HG03108 (cell line): ENCODE results near the gene COX7A2L.
"Not testable (repeated sequence)": the region's sequence is repeated elsewhere in the genome, so short reads cannot be mapped to it uniquely, and the experiment has no call there.

Source experiments
- ATAC-seq: cut with Tn5 transposase; IDR thresholded peaks from one replicate; pipeline ENCODE4 v1.9.1; 2021; ENCODE audit warnings: moderate library complexity; ENCODE audit not compliant: unreplicated experiment

Gene COX7A2L

DNA sequence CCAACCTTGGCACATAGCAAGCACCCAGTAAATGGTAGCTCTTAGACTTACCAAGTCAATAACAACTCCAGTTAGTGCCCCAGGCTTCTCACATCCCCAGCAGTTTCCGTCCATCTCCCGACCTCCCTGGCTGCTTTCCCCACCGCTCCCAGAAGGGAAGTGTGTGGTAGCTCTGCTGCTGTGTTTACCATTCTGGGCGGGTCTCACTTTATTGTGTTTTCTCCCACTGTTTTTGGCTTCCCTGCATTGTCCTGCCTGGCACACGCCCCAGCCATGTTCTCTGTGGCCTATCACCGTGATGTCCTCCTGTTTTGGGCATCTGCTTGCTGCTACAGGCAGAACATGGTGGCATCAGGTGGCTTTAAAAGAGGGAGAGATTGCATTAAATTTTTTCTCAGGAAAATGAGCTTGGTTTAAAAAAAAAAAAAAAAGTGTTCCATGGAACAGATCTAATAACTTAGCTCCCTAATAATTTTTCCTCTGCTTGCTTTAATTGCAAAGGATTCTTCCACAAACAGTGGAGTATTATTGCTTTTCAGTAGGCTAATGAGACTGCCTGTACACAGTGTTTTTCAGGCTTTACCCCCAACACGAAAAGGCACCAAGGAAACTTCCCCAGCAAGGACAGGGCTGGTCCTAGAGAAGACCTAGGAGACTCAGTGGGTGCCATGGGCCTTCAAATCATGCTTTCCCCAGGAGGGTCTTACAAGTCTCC lies 8.0 kb upstream of the COX7A2L start:
- ATAC-seq, result no peak

DNA sequence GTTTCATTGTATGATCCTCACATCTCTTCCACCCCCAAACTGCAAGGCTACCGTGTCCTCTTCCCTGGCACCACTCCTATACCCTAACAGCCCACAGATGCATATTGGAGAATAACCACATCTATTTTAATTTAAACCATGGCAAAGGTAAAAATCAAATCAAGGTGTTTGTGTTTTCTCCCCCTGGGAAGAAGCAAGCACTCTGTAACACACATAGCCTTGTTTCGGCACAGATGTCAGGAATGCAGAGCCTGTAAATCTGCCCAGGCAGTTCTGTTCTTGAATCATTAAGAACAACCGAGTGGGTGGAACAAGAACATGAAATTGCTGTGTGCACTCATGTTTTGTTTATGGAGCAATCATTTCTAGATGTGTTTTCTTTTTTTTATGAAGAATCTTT lies 6.8 kb upstream of the COX7A2L start:
- no peak for ATAC-seq

DNA sequence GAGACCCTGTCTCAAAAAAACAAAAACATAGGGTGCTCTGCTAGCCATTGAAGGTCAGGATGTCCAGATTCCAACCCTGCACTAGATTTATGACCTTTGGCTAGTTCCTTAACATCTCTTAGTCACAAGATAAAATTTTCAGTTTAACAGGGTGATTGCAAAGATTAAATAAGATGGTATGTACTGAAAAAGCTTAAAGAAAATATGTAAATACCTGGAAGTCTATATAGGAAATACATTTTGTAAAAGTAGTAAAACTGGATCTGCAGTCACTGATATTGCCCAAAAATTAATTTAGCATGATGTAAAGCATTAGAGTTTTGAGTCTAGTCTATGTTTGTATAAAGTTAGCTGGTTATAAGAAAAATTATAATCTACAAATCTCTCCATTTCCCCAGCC lies 5.4 kb upstream of the COX7A2L start:
- ATAC-seq, result no peak

DNA sequence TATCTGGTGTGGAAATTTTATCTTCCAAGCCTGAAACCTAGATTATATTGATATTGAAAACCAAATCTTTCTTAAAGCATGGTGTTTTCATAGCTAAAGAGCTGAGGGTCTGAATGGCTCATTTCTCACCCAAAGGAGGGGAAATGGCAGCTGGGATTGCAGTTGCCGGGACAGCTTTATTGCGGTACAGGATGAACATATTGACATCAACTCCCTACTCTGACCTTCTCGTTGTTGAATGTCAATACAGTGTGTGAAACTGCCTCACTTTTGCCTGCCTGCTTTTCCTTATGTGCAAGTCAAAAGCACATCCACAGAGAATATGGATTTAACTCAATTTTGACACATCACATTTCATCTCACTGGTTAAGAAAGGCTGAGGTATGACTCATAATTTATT lies 3.6 kb upstream of the COX7A2L start:
- ATAC-seq, result no peak

DNA sequence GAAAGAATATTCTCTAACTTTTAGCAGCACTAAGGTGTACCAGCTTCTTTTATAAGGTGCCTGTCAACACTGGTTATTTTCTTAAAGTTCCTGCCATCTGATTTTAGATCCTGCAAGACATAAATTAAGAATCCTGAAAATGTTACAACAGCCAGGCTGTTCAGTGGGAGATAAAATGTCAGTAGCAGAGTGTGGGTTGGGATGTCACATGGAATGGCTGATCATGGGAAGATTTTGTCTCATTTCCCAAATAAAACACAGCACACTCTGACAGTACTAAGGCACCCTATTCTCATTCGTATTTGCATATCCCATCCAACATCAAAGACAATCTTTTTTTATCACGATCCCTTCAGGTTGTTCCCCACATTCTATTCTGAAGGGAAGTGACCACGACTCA lies 2.4 kb upstream of the COX7A2L start:
- ATAC-seq, result no peak

DNA sequence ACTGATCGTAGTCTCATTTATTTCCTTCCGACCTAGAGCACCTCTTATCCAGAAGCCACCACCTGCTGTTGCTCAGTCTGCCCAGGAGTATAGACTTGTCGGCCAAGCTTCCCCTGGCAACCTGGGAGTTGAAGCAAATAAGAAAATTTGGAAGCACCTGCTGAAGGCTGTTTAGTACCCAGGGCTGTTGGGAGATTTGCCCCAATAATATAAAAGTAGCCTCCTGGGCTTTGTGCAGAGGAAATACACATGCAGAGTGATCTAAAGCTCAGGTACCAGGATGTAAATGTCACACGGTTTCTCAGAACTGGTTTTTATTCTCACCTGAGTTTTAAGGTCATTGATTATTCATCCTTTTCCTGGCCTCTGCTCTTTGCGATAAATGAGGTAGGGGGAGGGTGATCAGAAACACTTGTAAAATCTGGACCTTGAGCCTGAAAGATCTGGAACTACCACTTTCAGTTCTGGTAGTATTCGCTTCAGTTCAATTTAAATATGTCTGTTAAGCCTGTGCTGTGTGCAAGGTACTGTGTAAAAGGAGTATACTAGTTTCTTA lies 789 bp upstream of the COX7A2L start:
- ATAC-seq, result no peak

DNA sequence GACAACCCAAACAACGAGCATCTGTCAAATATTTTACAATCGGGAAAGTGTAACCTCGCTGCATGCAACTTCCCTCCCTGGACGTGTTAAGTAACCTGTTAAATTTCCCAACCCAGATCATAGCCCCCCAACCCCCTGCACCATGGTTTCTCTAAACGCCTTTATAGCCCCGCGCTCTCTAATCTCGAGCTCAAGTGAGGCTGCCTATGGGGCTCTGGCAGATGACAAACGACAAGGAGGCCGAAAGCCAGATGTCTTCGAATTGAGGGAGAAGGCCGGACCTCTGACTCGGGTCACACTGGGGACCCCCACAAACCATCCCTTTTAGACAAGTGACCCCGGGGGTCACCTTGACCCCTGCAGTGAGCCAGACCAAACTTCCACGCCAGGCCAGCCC lies 526 bp downstream of the COX7A2L start:
- ATAC-seq, result no peak

DNA sequence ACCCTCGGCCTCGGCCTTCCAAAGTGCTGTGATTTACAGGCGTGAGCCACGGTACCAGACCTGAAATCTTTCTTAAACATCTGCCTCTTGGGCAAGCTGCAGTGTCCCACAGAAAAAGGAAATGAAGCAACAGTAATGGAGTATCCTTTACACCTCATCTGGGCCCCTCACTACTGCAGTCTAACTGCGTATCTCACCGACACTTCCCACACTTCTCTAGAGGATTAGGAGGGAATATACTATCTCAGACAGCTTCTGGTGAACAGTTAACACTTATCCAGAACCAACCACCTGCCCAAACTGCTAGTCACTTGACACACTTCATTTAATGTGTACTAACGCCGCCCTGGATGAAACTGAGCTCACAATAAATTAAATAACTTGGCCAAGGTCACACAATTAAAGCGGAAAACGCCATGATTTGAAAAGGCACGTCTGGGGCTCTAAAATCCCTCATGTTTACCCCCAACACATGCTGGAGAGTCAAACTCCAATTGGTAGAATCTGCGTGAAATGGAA lies 993 bp downstream of the COX7A2L start:
- no peak for ATAC-seq

DNA sequence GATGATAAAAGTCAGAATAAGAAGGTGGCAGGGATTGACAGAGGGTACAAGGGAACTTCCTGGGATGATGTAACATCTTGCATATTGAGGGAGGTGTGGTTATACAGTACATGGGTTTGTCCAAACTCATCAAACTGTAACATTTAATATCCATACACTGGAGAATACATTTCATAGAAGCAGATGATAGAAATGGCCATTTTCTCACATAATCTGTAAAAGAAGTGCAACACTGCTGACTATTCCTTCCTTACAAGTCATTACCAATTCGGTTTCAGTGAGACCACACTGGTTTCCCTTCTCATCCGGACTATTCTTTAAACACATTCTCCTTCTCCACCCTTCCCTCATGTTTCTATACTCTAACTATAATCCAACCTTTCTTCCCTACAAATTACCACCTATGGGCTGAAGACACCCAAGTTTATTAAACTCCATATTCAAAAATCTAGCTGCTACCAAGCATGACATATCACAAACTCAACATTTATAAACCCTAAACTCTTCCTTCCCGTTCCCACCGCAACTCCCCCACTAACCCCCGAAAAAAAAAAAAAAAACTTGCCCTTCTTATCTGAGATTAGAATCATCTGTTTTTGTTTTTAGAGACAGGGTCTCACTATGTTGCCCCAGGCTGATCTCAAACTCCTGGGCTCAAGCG lies 1.6 kb downstream of the COX7A2L start:
- ATAC-seq, result no peak

DNA sequence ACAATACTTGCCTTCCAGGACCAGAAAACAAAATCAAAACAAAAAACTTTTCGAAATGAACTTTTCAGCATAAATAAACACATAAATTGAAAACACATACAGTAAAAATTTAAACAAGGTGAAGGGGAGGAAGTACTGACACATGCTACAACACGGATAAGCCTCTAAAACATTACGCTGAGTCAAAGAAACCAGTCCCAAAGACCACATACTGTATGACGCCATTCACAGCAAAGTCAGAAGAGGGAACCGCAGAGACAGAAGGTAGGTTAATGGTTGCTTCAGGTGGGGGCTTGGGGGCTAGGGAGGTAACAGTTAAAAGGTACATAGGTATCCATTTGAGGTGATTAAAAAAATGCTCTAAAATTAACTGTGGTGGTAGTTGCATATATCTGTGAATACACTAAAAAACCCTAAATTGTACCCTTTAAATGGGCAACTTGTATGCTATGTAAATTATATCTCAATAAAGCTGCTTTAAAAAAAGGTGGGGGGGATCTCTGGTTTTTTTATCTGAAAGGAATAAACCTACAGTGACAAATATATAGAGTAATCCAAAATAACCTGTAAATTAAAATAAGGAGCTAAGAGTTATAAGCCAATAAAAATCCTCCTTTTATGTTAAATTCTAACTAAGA lies 7.1 kb downstream of the COX7A2L start:
- no peak for ATAC-seq

DNA sequence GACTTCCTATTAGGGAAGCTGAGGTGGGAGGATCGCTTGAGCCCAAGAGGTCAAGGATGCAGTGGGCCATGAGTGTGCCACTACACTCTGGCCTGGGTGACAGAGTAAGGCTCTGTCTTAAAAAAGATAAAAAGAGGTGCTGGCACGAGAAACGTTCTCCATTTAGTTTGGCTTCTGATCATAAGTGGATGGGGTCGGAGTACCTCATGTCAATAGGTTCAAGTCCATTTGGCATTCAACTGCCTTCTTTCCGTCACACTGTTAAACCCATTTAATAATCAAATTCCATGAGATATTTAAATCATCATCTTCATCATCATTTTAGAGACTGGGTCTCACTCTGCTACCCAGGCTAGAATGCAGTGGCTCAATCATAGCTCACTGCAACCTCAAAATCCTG lies 9.2 kb downstream of the COX7A2L start:
- no peak for ATAC-seq

DNA sequence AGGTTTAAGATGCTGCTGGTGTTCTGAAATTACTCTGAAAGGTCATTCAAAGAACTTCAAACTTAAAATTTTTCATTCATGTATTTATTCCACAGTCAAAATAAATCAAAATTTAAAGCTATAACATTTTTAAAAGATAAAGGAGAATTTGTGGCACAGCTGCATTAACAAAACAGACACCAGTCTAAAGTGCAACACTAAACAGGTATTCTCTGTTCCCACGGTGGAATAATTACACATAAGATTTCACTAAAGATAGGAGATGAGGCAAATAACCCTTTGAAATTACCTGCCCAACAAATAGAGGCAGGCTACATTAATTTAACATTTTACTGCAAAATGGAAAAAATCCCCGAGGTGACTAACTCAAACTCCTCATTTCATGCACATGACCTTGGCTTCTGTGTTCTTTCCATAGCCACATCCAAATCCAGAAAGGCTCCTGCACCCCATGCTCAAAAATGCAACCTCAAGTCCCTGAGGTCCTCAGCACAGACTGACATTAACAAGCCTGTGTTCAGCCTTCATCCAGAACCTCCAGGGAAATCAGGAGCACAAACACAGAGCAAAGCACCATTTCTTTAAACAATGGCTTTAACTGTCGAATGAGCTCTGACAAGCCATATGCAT lies 10.5 kb downstream of the COX7A2L start:
- ATAC-seq, result no peak

DNA sequence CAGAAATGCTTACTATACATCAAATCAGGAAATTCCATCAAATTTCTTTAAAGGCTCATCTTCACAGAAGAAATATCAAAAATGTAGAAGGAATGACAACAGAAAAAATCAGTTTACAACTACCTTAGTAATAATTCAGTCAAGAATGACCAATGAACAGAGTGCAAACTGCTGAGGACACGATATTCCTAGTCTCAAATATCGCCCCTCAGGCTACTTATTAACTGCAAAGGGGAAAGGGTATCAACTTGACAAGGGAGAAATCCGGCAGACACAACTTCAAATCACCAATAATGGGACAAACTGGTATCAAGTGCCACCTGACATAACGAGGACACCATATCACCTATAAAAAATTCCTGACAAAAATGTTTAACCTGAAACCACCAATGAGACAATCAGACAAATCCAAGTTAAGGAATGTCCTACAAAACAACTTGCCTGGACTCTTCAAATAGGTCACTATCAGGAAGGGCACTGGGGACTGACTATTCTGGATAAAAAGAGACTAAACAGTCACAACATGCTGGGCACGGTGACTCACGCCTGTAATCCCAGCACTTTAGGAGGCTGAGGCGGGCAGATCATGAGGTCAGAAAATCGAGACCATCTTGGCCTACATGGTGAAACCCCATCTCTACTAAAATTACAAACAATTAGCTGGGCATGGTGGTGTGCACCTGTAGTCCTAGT lies 12.8 kb downstream of the COX7A2L start:
- no peak for ATAC-seq

DNA sequence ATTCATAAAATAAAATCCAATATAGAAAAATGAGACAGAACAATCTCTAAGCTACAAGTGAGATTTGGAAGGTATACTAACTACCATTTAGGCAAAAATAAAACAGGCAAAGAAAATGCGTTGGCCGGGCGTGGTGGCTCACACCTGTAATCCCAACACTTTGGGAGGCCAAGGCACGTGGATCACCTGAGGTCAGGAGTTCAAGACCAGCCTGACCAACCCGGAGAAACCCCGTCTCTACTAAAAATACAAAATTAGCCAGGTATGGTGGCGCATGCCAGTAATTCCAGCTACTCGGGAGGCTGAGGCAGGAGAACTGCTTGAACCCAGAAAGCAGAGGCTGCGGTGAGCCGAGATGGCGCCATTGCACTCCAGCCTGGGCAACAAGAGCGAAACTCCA lies 13.5 kb downstream of the COX7A2L start:
- ATAC-seq, result not testable (repeated sequence)

DNA sequence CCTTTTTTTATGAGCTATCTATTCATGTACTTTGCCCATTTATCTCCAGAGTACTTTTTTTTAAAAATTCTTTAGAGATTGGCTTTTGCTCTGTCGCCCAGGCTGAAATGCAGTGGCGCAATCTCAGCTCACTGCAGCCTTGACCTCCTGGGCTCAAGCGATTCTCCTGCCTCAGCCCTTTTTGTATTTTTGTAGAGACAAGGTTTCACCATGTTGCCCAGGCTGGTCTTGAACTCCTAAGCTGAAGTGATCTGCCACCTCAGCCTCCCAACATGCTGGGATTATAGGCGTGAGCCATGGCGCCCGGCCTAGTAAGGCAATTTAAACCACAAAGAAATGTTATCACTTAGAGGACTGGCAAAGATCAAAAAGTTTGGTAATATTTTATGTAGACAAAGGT lies 14.2 kb downstream of the COX7A2L start:
- ATAC-seq, result not testable (repeated sequence)

DNA sequence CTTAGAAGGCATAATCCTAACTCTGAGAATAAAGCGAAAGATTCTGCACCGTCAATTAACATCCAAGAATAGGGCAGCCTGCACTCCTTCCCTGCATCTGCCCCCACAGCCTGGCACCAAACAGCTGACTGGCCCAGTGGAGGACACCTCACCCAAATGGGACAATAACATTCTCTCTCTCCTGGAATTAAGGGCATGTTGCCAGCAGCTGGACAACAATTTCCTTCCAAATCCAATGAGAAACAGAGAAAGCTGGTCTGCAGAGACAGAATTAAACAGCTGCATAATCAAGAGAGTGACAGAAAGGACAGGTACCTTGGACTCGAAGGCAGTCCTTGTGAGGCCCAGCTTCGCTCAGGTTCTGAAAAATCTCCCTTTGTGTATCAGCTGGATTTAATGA lies 15.0 kb downstream of the COX7A2L start:
- no peak for ATAC-seq

DNA sequence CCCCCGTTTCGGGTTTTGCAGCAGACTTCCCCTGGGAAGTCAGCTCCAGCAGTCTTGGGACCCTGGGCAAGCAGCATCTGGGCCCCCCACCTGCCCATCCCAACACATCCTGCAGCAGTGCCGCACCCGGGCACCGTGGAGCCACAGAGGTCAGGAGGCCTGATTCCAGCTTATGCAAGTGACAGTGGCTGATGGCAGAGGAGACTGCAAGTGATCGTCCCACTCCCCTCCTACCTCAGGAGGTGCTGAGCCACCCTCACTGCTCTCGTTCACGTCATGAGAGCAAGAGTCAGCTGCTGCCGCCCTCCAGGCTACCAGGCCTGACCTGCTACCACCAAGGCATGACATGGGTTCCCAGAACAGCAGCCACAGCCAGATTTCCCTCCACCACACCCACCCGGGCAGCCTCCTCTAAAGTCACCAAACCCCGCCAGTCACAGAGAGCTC lies 18.2 kb downstream of the COX7A2L start:
- ATAC-seq, result no peak

DNA sequence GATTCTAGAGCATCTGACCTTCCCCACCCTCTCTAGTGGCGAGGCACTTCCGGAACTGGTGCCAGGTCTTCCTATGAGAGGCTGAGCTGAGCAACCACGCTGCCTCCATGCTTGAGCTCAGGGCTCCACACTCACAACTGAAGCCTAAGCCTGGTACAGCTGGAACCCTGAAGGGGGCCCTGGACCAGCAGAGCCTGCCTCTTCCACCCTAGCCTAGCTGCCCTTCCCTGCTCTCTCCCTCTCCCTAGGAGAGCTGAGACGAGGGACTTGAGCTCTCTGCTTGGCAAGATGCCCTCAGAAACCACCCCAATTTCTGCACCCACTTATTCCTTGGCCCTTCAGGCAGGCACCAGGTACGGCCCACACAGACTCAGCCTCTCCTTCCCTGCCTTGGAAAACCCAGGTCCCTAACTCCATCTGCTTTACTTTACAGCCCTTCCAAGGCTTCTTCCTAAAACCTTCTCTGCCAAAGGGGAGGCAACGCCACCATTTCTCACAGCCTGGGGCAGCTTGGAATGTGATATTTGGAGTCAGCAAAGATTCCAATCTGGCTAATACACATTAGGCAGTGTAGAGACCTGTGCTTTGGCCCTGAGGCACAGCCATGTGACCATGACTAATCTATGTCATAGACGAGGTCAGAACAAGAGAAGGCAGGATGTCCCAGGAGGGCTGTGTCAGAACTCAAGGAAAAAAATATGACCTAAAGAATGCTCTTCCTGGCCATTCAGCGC lies 18.8 kb downstream of the COX7A2L start:
- no peak for ATAC-seq

DNA sequence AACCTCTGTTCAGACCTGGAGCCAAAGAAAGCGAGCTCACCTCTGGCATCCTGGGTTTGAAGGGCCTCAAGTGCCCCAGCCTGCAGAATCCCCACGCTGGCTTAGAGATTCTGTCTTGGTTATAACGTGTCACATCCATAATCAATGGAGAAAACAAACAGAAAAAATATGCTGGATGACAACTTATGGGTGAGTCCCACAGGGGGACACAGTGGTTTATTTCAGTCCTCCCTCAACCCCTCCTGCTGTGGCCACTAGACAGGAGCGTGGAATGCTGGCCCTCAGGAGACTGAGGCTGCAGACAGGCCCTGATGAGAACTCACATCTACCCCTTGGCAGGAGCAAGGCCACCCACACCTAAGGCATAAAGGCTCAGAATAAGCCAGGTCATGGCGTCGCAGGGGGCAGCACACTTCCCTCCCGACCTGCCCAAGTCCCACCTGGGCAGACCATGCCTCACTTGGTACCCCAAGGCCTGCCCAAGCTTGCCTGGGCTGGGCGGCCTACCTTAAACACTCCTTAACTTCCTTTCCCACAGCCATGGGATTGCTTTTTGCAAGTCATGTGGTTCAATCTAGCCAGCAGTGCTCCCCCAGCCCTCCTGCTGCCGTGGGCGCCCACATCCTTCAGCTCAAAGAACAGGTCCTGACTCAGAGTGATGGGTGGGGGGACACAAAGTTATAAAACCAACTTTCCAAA lies 19.9 kb downstream of the COX7A2L start:
- no peak for ATAC-seq
